Pancreas (tissue), 10 donors: ENCODE data around the gene PEAK1. TPM values are rescaled to one million over a fixed set of nuclear protein-coding genes. Genes with fewer than 3 reads are reported as not detected.

Source experiments
- ATAC-seq, 4 donors: fragments of 200-7000 bp; cut with Tn5 transposase; one replicate each; pipeline versions ENCODE4 v1.8.0 to v1.9.1; 2020; ENCODE audit warnings: mild to moderate bottlenecking in 4 of 4, moderate library complexity in 4 of 4
- DNase-seq, 6 donors: peaks; one replicate each; pipeline ENCODE4 v3.0.0-alpha.2; 2020
- FAIRE-seq: peaks from 2 replicates; lab custom pipeline; 2012; peaks lifted over from hg19 to GRCh38; lab: Jason Lieb, UNC
- H3K27ac ChIP-seq, 4 donors: fragments of 200-600 bp; sonication (generic); 1 replicate in 3 of 4; 2 replicates in 1 of 4; pipeline versions ENCODE4 v1.5.0 to v1.8.0; 2020
- H3K27me3 ChIP-seq, 4 donors: fragments of 200-600 bp; one replicate each; pipeline ENCODE4 v1.8.0; 2021
- H3K36me3 ChIP-seq, 3 donors: fragments of 200-600 bp; sonication (generic) in 1 of 3; one replicate each; pipeline versions ENCODE4 v1.5.0 to v1.8.0; 2020 to 2021
- H3K4me1 ChIP-seq, 3 donors: fragments of 200-600 bp; one replicate each; pipeline ENCODE4 v1.8.0; 2021
- H3K4me3 ChIP-seq, 4 donors: fragments of 200-600 bp; sonication (generic) in 2 of 4; one replicate each; pipeline versions ENCODE4 v1.5.0 to v1.8.0; 2020 to 2021
- H3K9me3 ChIP-seq, 4 donors: fragments of 200-600 bp; one replicate each; pipeline ENCODE4 v1.8.0; 2021
- CTCF ChIP-seq, 4 donors: fragments of 200-600 bp; sonication (generic) in 3 of 4; IDR thresholded peaks; one replicate each; pipeline versions ENCODE4 v1.5.0 to v1.8.0; 2021; ENCODE audit warnings: antibody characterized with exemption in 4 of 4
- WGBS, 2 donors: extraction: QIAGEN DNeasy Blood & Tissue Kit; methylation state at CpG; one replicate each; pipeline ENCODE4 v1.1.7; 2013; 5-methylcytosine and 5-hydroxymethylcytosine counted together
- intact Hi-C, 3 donors: fragments of 100-400 bp; cut with DNase I; formaldehyde crosslinking; loops; one replicate each; pipeline versions ENCODE4 v1.11.1 to v1.14.2; 2022
- polyA plus RNA-seq, 2 donors: library from polyadenylated mRNA; stranded (reverse); fragments of 200-250 nt; gene quantifications; one replicate each; pipeline ENCODE4 v1.2.3, GENCODE V29; 2013
- total RNA-seq, 6 donors: library from RNA; stranded (reverse); fragmentation: NEBNext Ultra II Directional in 4 of 6; extraction: Animal tissue kit (Norgen Biotek cat#: 25700) in 4 of 6; gene quantifications; one replicate each; pipeline versions ENCODE4 v1.2.1 to v1.2.4, GENCODE V29; 2021 to 2023
- donor health status: healthy with polysubstance abuse.
- donor health status: DM: no; HTN: no; CAD: no; lungs with moderate emphysema.
- donor health status: DM: no; HTN: no; CAD: no.
- donor health status: control.
- donor health status: control.
- donor health status: Bipolar disorder and iron deficiency.
- donor health status: DM: yes; HTN: yes; CAD: no.
- donor health status: DM: no; HTN: no; CAD: no.
- donor health status: DM: no; HTN: no; CAD: no.
- donor health status: DM: yes; HTN: yes; CAD: no.

PEAK1 gene
- total and polyA plus RNA-seq, 8 donors = 1.8 to 27.6 (median 12.1) TPM

GRCh38 chr15:77384086-77384485 lies 35.8 kb downstream of the PEAK1 start:
- H3K36me3 ChIP-seq = no peaks in the 10 kb centered on the region
- H3K4me3 ChIP-seq = no peak overlapping the region
- no peaks in the 10 kb centered on the region for H3K4me1 ChIP-seq
- no peaks in the 10 kb centered on the region for H3K27me3 ChIP-seq
- FAIRE-seq (no peak), DNase-seq (no peak), ATAC-seq (no peak)
- H3K9me3 ChIP-seq = no peaks in the 10 kb centered on the region
- no peak overlapping the region for H3K27ac ChIP-seq
- intact Hi-C loops = no loop called here
- TF ChIP-seq CTCF (IDR thresholded peaks at IDR 0.05) = no peak

- WGBS, 2 donors = 28 to 33% methylated on average over 4 of the region's 4 CpGs
- TF ChIP-seq CTCF (IDR thresholded peaks at IDR 0.05) = no peak
- Histone ChIP-seq H3K27me3 (no peaks in the 10 kb centered on the region), H3K36me3 (no peaks in the 10 kb centered on the region), H3K4me1 (no peaks in the 10 kb centered on the region), H3K9me3 (no peaks in the 10 kb centered on the region), H3K4me3 (no peak overlapping the region), H3K27ac (no peak overlapping the region)
- intact Hi-C loops = no loop called here
- DNase-seq = no peak
- peak in 1 of 4 donors; percentile 28 for ATAC-seq
- FAIRE-seq = no peak
These were observed 39.9 kb downstream of the PEAK1 start for GRCh38 chr15:77380033-77380432.

GRCh38 chr15:77376770-77377169 lies 43.1 kb downstream of the PEAK1 start:
- Histone ChIP-seq H3K4me3 (no peak overlapping the region), H3K27ac (no peak overlapping the region), H3K9me3 (no peaks in the 10 kb centered on the region), H3K4me1 (no peaks in the 10 kb centered on the region), H3K27me3 (no peaks in the 10 kb centered on the region), H3K36me3 (no peaks in the 10 kb centered on the region)
- DNase-seq (no peak), ATAC-seq (no peak), FAIRE-seq (no peak)
- no peak for TF ChIP-seq CTCF (IDR thresholded peaks at IDR 0.05)
- intact Hi-C loops = no loop called here
- WGBS, 2 donors = 96 to 97% methylated on average over 1 of the region's 1 CpG

- Histone ChIP-seq H3K4me3 (no peak overlapping the region), H3K27ac (no peak overlapping the region), H3K36me3 (no peaks in the 10 kb centered on the region), H3K4me1 (no peaks in the 10 kb centered on the region), H3K27me3 (no peaks in the 10 kb centered on the region), H3K9me3 (no peaks in the 10 kb centered on the region)
- ATAC-seq (no peak), DNase-seq (no peak), FAIRE-seq (no peak)
- no peak for TF ChIP-seq CTCF (IDR thresholded peaks at IDR 0.05)
- WGBS, 2 donors = 90 to 100% methylated on average over 1 of the region's 1 CpG
- intact Hi-C loops = no loop called here
These were observed 44.8 kb downstream of the PEAK1 start for GRCh38 chr15:77375133-77375532.

GRCh38 chr15:77373441-77373840 lies 46.5 kb downstream of the PEAK1 start:
- no peaks in the 10 kb centered on the region for H3K9me3 ChIP-seq
- 73 to 79% methylated on average over 4 of the region's 4 CpGs for WGBS, 2 donors
- peaks cover 0 to 6% (median 0%) of the 10 kb centered on the region in 3 donors for H3K4me1 ChIP-seq
- FAIRE-seq (no peak), DNase-seq (no peak), ATAC-seq (no peak)
- no peak for TF ChIP-seq CTCF (IDR thresholded peaks at IDR 0.05)
- no peaks in the 10 kb centered on the region for H3K27me3 ChIP-seq
- intact Hi-C loops = no loop called here
- H3K27ac ChIP-seq = no peak overlapping the region
- no peaks in the 10 kb centered on the region for H3K36me3 ChIP-seq
- H3K4me3 ChIP-seq = no peak overlapping the region
